Spleen (tissue), 11 donors: ENCODE results near the gene POLL. TPM values are rescaled to one million over a fixed set of nuclear protein-coding genes. Genes with fewer than 3 reads are reported as not detected.

Experiments used
- microRNA-seq, 3 donors: library from miRNA; unstranded; fragments of <30 nt; microRNA quantifications; one replicate each; pipeline versions ENCODE4 to v1.1.0, GENCODE V29; 2019 to 2020
- polyA plus RNA-seq, 3 donors: library from polyadenylated mRNA; stranded (reverse); fragments of 200-250 nt; gene quantifications; one replicate each; pipeline ENCODE4 v1.2.1, GENCODE V29; 2013
- small RNA-seq, 4 donors: library from RNA; depleted of rRNA; stranded (forward); fragments of <200 nt; gene quantifications; one replicate each; pipeline ENCODE3, GENCODE V24; 2016
- total RNA-seq, 7 donors: library from RNA; depleted of rRNA in 3 of 7; stranded (reverse); fragments of >200 nt in 3 of 7; fragmentation: NEBNext Ultra II Directional in 4 of 7; extraction: Animal tissue kit (Norgen Biotek cat#: 25700) in 4 of 7; gene quantifications; one replicate each; pipeline versions ENCODE4 v1.1.0 to v1.2.1, GENCODE V29; 2016 to 2021
- donor health status: healthy with polysubstance abuse.
- donor health status: DM: no; HTN: no; CAD: no; lungs with moderate emphysema.
- donor health status: DM: no; HTN: no; CAD: no.
- donor health status: Bipolar disorder and iron deficiency.
- donor health status: healthy.
- donor health status: DM: no; HTN: no; CAD: no.
- donor health status: DM: yes; HTN: yes; CAD: no.

POLL gene
- total and polyA plus RNA-seq, 10 donors = 22.3 to 40.3 (median 29.1) TPM

Small RNA genes lying within 50 kb of the gene (microRNA-seq; reads per million reads assigned to microRNA genes)
- gene MIR3158-1 (0 reads per million in 3 donors), gene MIR3158-2 (0 reads per million in 3 donors)

Small RNA genes lying within 50 kb of the gene (small RNA-seq; reads per million reads assigned to genes)
- gene MIR3158-1 (0 reads per million in 4 donors), gene RNU6-1165P (0 reads per million in 4 donors)

Other genes with a start within 250 kb of the POLL start
- gene BTRC, start 234.1 kb downstream of the POLL start, total RNA-seq = 10 to 100 TPM; 16.9 to 23.9 (median 21.7) TPM
- 1 to 10 TPM; 2.7 to 5.3 (median 3.0) TPM for gene BTRC, start 234.1 kb downstream of the POLL start, polyA plus RNA-seq
- 1 to 10 TPM; 3.2 to 9.6 (median 5.4) TPM for gene DPCD, start 64 bp upstream of the POLL start, total RNA-seq
- gene DPCD, start 64 bp upstream of the POLL start, polyA plus RNA-seq = 1 to 10 TPM; 3.2 to 4.5 (median 4.4) TPM
- 10 to 100 TPM; 51.1 to 78.1 (median 64.3) TPM for gene FBXW4, start 106.9 kb upstream of the POLL start, total RNA-seq
- gene FBXW4, start 106.9 kb upstream of the POLL start, polyA plus RNA-seq = 10 to 100 TPM; 24.1 to 38.6 (median 31.7) TPM
- gene FGF8, start 187.9 kb upstream of the POLL start, total RNA-seq = not detected
- under 1 TPM in 2 of 3 donors, not detected in 1; 0.11 TPM for gene FGF8, start 187.9 kb upstream of the POLL start, polyA plus RNA-seq
- 10 to 100 TPM; 16.8 to 46.9 (median 24.6) TPM for gene NPM3, start 195.2 kb upstream of the POLL start, total RNA-seq
- gene NPM3, start 195.2 kb upstream of the POLL start, polyA plus RNA-seq = 10 to 100 TPM; 33.5 to 54.6 (median 44.2) TPM
- gene OGA, start 230.2 kb upstream of the POLL start, total RNA-seq = 100 to 1,000 TPM; 143 to 234 (median 172) TPM
- 10 to 100 TPM; 65.7 to 87.0 (median 68.3) TPM for gene OGA, start 230.2 kb upstream of the POLL start, polyA plus RNA-seq